SK-N-SH treated with all-trans-retinoic acid at 6 μM for 48 hours (cell line): ENCODE data around the gene MOV10.

ENCODE experiments used
- ATAC-seq: fragments of 200-7000 bp; cut with Tn5 transposase; 3 replicates; pipeline ENCODE4 v1.9.1; 2020; ENCODE audit warnings: mild to moderate bottlenecking, moderate library complexity
- ARNTL ChIP-seq: fragments of 450-650 bp; formaldehyde crosslinking; IDR thresholded peaks from 2 replicates; pipeline ENCODE4 v1.5.0; 2020; ENCODE audit warnings: low read depth, mild to moderate bottlenecking, moderate library complexity, borderline replicate concordance
- BACH2 ChIP-seq: fragments of 250-450 bp; sonication (Bioruptor Pico); IDR thresholded peaks from 2 replicates; pipeline ENCODE4 v1.9.0; 2021; ENCODE audit warnings: mild to moderate bottlenecking, borderline replicate concordance
- CREB5 ChIP-seq: fragments of 250-450 bp; sonication (Bioruptor Pico); IDR thresholded peaks from 2 replicates; pipeline ENCODE4 v1.5.1; 2020; ENCODE audit warnings: low read depth, mild to moderate bottlenecking, moderate library complexity
- CSDC2 ChIP-seq: fragments of 250-450 bp; sonication (Bioruptor Pico); IDR thresholded peaks from 2 replicates; pipeline ENCODE4 v1.5.0; 2020; ENCODE audit warnings: mild to moderate bottlenecking, moderate library complexity
- ESRRG ChIP-seq: fragments of 250-450 bp; sonication (Bioruptor Pico); IDR thresholded peaks from 2 replicates; pipeline ENCODE4 v1.6.1; 2021; ENCODE audit warnings: mild to moderate bottlenecking
- GLIS3 ChIP-seq: fragments of 250-450 bp; sonication (Bioruptor Pico); IDR thresholded peaks from 2 replicates; pipeline ENCODE4 v1.5.0; 2020; ENCODE audit warnings: mild to moderate bottlenecking, moderate library complexity
- OSR1 ChIP-seq: fragments of 250-450 bp; sonication (Bioruptor Pico); IDR thresholded peaks from 2 replicates; pipeline ENCODE4 v1.8.0; 2022; ENCODE audit warnings: moderate library complexity, mild to moderate bottlenecking, inconsistent platforms
- PATZ1 ChIP-seq: fragments of 250-450 bp; sonication (Bioruptor Pico); IDR thresholded peaks from 2 replicates; pipeline ENCODE4 v1.8.0; 2020; ENCODE audit warnings: mild to moderate bottlenecking, moderate library complexity, borderline replicate concordance
- POU6F1 ChIP-seq: fragments of 250-450 bp; sonication (Bioruptor Pico); IDR thresholded peaks from 2 replicates; pipeline ENCODE4 v1.8.0; 2021; ENCODE audit warnings: low read depth, mild to moderate bottlenecking, moderate library complexity, borderline replicate concordance
- RARB ChIP-seq: fragments of 250-450 bp; sonication (Bioruptor Pico); IDR thresholded peaks from 2 replicates; pipeline ENCODE4 v1.8.0; 2021; ENCODE audit warnings: mild to moderate bottlenecking, moderate library complexity
- SNAI2 ChIP-seq: fragments of 250-450 bp; sonication (Bioruptor Pico); IDR thresholded peaks from 2 replicates; pipeline ENCODE4 v1.5.0; 2020; ENCODE audit warnings: mild to moderate bottlenecking, moderate library complexity
- TCF4 ChIP-seq: fragments of 250-450 bp; sonication (Bioruptor Pico); IDR thresholded peaks from 2 replicates; pipeline ENCODE4 v1.8.0; 2021; ENCODE audit warnings: mild to moderate bottlenecking, moderate library complexity, borderline replicate concordance
- TOX ChIP-seq: fragments of 250-450 bp; sonication (Bioruptor Pico); IDR thresholded peaks from 2 replicates; pipeline ENCODE4 v1.8.0; 2021; ENCODE audit warnings: mild to moderate bottlenecking, moderate library complexity, borderline replicate concordance
- ZC3H10 ChIP-seq: fragments of 250-450 bp; sonication (Bioruptor Pico); IDR thresholded peaks from 2 replicates; pipeline ENCODE4 v1.5.1; 2021; ENCODE audit warnings: mild to moderate bottlenecking, moderate library complexity
- ZFP30 ChIP-seq: fragments of 450-650 bp; formaldehyde crosslinking; IDR thresholded peaks from 2 replicates; pipeline ENCODE4 v1.5.0; 2022; ENCODE audit warnings: mild to moderate bottlenecking, moderate library complexity
- ZNF565 ChIP-seq: fragments of 450-650 bp; formaldehyde crosslinking; conservative IDR thresholded peaks from 2 replicates; pipeline ENCODE4 v1.5.0; 2020; ENCODE audit warnings: low read depth, mild to moderate bottlenecking, moderate library complexity
- ZNF70 ChIP-seq: fragments of 450-650 bp; formaldehyde crosslinking; IDR thresholded peaks from 2 replicates; pipeline ENCODE4 v1.5.0; 2020; ENCODE audit warnings: mild to moderate bottlenecking, moderate library complexity
- ZNF8 ChIP-seq: fragments of 450-650 bp; formaldehyde crosslinking; IDR thresholded peaks from 2 replicates; pipeline ENCODE4 v1.5.0; 2020; ENCODE audit warnings: mild to moderate bottlenecking, moderate library complexity
- TF ChIP-seq, protein P1 (sequence below): fragments of 250-450 bp; sonication (Bioruptor Pico); IDR thresholded peaks from 2 replicates; pipeline ENCODE4 v1.5.1; 2021; ENCODE audit warnings: mild to moderate bottlenecking, moderate library complexity
- TF ChIP-seq, protein P2 (sequence below): fragments of 250-450 bp; sonication (Bioruptor Pico); IDR thresholded peaks from 2 replicates; pipeline ENCODE4 v1.5.0; 2020; ENCODE audit warnings: mild to moderate bottlenecking, moderate library complexity

MOV10 gene

GRCh38 chr1:112708489-112708888, 34.0 kb downstream of the MOV10 start:
- TF ChIP-seq ZNF70 (CRISPR knock-in tag): no peak
- ATAC-seq: no peak

GRCh38 chr1:112710159-112710558, 35.7 kb downstream of the MOV10 start:
- no peak for ATAC-seq
- TF ChIP-seq BACH2 (CRISPR knock-in tag): no peak
- TF ChIP-seq, protein P1, sequence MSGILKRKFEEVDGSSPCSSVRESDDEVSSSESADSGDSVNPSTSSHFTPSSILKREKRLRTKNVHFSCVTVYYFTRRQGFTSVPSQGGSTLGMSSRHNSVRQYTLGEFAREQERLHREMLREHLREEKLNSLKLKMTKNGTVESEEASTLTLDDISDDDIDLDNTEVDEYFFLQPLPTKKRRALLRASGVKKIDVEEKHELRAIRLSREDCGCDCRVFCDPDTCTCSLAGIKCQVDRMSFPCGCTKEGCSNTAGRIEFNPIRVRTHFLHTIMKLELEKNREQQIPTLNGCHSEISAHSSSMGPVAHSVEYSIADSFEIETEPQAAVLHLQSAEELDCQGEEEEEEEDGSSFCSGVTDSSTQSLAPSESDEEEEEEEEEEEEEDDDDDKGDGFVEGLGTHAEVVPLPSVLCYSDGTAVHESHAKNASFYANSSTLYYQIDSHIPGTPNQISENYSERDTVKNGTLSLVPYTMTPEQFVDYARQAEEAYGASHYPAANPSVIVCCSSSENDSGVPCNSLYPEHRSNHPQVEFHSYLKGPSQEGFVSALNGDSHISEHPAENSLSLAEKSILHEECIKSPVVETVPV: no peak
- TF ChIP-seq RARB (CRISPR knock-in tag): no peak
- TF ChIP-seq, protein P2, sequence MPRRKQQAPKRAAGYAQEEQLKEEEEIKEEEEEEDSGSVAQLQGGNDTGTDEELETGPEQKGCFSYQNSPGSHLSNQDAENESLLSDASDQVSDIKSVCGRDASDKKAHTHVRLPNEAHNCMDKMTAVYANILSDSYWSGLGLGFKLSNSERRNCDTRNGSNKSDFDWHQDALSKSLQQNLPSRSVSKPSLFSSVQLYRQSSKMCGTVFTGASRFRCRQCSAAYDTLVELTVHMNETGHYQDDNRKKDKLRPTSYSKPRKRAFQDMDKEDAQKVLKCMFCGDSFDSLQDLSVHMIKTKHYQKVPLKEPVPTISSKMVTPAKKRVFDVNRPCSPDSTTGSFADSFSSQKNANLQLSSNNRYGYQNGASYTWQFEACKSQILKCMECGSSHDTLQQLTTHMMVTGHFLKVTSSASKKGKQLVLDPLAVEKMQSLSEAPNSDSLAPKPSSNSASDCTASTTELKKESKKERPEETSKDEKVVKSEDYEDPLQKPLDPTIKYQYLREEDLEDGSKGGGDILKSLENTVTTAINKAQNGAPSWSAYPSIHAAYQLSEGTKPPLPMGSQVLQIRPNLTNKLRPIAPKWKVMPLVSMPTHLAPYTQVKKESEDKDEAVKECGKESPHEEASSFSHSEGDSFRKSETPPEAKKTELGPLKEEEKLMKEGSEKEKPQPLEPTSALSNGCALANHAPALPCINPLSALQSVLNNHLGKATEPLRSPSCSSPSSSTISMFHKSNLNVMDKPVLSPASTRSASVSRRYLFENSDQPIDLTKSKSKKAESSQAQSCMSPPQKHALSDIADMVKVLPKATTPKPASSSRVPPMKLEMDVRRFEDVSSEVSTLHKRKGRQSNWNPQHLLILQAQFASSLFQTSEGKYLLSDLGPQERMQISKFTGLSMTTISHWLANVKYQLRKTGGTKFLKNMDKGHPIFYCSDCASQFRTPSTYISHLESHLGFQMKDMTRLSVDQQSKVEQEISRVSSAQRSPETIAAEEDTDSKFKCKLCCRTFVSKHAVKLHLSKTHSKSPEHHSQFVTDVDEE (CRISPR knock-in tag): no peak
- no peak for TF ChIP-seq ZNF70 (CRISPR knock-in tag)
- no peak for TF ChIP-seq CSDC2
- no peak for TF ChIP-seq ZC3H10
- TF ChIP-seq SNAI2 (CRISPR knock-in tag): no peak
- no peak for TF ChIP-seq GLIS3 (CRISPR knock-in tag)
- TF ChIP-seq TCF4: no peak
- no peak for TF ChIP-seq OSR1 (CRISPR knock-in tag)
- no peak for TF ChIP-seq POU6F1 (CRISPR knock-in tag)
- no peak for TF ChIP-seq TOX (CRISPR knock-in tag)
- TF ChIP-seq CREB5 (CRISPR knock-in tag): no peak

GRCh38 chr1:112710586-112710985, 36.1 kb downstream of the MOV10 start:
- TF ChIP-seq ZFP30 (CRISPR knock-in tag) (no peak), OSR1 (CRISPR knock-in tag) (no peak)
- ATAC-seq: no peak

DNA sequence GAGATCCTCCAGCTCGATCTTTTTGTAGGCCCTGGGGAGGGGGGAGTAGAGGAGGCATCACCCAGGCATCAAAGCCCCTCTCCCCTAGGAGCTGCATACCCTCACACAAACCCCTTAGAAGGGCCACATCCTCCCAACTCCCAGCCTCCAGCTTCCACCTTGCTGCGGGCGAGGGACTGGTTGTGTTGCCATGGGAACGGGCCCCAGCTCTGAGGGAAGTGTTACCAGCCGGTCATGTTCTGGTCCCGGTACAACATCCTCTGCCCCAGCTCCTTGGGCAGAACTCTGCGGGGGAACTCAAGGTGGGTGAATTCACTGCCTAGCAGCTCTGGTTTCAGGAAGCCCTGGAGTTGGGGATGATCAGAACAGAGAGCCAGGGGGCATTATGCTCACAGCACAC, 36.6 kb downstream of the MOV10 start:
- ATAC-seq: no peak
- TF ChIP-seq PATZ1 (CRISPR knock-in tag) (no peak), ESRRG (CRISPR knock-in tag) (no peak), ZNF8 (CRISPR knock-in tag) (no peak), ZC3H10 (no peak), CREB5 (CRISPR knock-in tag) (no peak), ZNF565 (CRISPR knock-in tag) (no peak), ZNF70 (CRISPR knock-in tag) (no peak), ARNTL (no peak), OSR1 (CRISPR knock-in tag) (no peak), POU6F1 (CRISPR knock-in tag) (no peak), RARB (CRISPR knock-in tag) (no peak), GLIS3 (CRISPR knock-in tag) (no peak), TCF4 (no peak)
- TF ChIP-seq, protein P2 (CRISPR knock-in tag): no peak
